ENCODE results near the gene MXRA7.

DNA sequence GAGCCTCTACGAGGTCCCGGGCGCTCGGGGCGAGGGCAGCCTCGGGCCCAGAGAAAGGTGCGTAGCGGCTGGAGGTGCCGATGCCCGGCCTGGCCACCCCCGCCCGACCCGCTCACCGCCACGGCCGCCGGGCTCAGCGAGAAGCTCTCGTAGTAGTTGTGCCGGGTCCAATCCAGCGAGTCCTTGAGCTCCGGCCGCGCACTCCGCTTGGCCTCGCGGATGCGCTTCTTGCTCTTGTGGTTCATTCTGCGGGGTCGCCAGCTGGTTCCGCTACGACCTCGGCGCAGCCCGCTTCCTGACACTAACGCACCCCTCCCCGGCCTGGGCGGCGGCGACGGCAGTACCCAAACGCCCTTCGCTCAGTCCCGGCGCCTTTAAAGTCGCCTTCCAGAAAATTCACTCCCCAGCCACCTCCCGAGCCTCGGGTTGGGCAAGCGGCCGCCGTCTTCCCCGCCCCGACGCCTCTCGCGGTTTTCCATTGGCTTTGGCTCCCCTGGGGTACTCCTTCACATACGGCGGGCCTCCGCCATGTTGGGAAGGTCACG, 15.5 kb upstream of the MXRA7 start, which contains the start of gene JMJD6:
- TF ChIP-seq ZNF274 (IDR thresholded peaks at IDR 0.05; ENCODE audit: low read depth, low read length) (no peak), YY1 (IDR thresholded peaks at IDR 0.05; ENCODE audit: insufficient read depth, insufficient read length) (peak; percentile 91), SUZ12 (IDR thresholded peaks at IDR 0.05; ENCODE audit: extremely low read depth, insufficient read depth, insufficient read length) (no peak)

Data from NT2/D1 (cell line).